A549 (cell line): Measurements from ENCODE around the gene TSPAN33. TPM values are rescaled to one million over a fixed set of nuclear protein-coding genes. Genes with fewer than 3 reads are reported as not detected.

Experiments used
- ATAC-seq, 2 experiments: fragments of 200-7000 bp in 1 of 2; fragments of >200 bp in 1 of 2; cut with Nextera tagmentation in 1 of 2; cut with Tn5 transposase in 1 of 2; 3 replicates each; pipeline versions ENCODE4 v1.8.0 to v1.9.1; 2018 to 2020; ENCODE audit warnings: mild to moderate bottlenecking in 1 of 2, moderate library complexity in 1 of 2
- CTCF ChIA-PET: fragments of 300-600 bp; sonication (Branson Sonifier 250); formaldehyde crosslinking; extraction: SDS; loops from one replicate; lab custom pipeline; 2021; ENCODE audit warnings: antibody characterized with exemption, inconsistent platforms; lab: Yijun Ruan, JAX
- POLR2A ChIA-PET: fragments of 350-600 bp; formaldehyde crosslinking; extraction: SDS; loops from one replicate; lab custom pipeline; 2021; ENCODE audit warnings: antibody characterized with exemption, inconsistent platforms; lab: Yijun Ruan, JAX
- DNase-seq, 2 experiments: peaks; one replicate each; pipeline versions ENCODE4 v3.0.0 to v3.0.0-alpha.2; 2011 to 2016; ENCODE audit warnings: low read depth in 1 of 2, low spot score in 1 of 2
- FAIRE-seq: peaks from 2 replicates; lab custom pipeline; 2011; peaks lifted over from hg19 to GRCh38; lab: Jason Lieb, UNC
- H3K27ac ChIP-seq, 2 experiments: fragments of >200 bp; sonication (Bioruptor Twin); formaldehyde crosslinking; 3 replicates each; pipeline ENCODE4 v1.5.1; 2016 to 2017
- H3K4me1 ChIP-seq: fragments of >200 bp; sonication (Bioruptor Twin); formaldehyde crosslinking; 3 replicates; pipeline ENCODE4 v1.6.1; 2016
- H3K4me2 ChIP-seq: fragments of >200 bp; sonication (Bioruptor Twin); formaldehyde crosslinking; 3 replicates; pipeline ENCODE4 v1.6.1; 2016
- H3K4me3 ChIP-seq: fragments of >200 bp; sonication (Bioruptor Twin); formaldehyde crosslinking; 3 replicates; pipeline ENCODE4 v1.5.1; 2016
- H3K9me3 ChIP-seq: fragments of >200 bp; sonication (Bioruptor Twin); formaldehyde crosslinking; 3 replicates; pipeline ENCODE4 v1.6.1; 2016
- CBX8 ChIP-seq: fragments of 200-600 bp; sonication (generic); IDR thresholded peaks from 2 replicates; pipeline ENCODE4 v1.6.1; 2016
- CTCF ChIP-seq: fragments of >200 bp; sonication (Bioruptor Twin); formaldehyde crosslinking; IDR thresholded peaks from 3 replicates; pipeline ENCODE4 v1.5.1; 2016
- ESRRA ChIP-seq: fragments of 150-350 bp; IDR thresholded peaks from 2 replicates; pipeline ENCODE4 v1.6.1; 2014; ENCODE audit warnings: mild to moderate bottlenecking, low read length, borderline replicate concordance
- FOXS1 ChIP-seq: fragments of 250-450 bp; sonication (Bioruptor Pico); IDR thresholded peaks from 2 replicates; pipeline ENCODE4 v1.5.0; 2020; ENCODE audit warnings: mild to moderate bottlenecking, moderate library complexity
- GATA3 ChIP-seq: IDR thresholded peaks from 2 replicates; pipeline ENCODE4 v1.6.1; 2012; ENCODE audit warnings: borderline replicate concordance
- HES2 ChIP-seq: fragments of >200 bp; sonication (Bioruptor Twin); formaldehyde crosslinking; IDR thresholded peaks from 2 replicates; pipeline ENCODE4 v1.6.1; 2016
- HOXB13 ChIP-seq: fragments of 250-450 bp; sonication (Bioruptor Pico); IDR thresholded peaks from 2 replicates; pipeline ENCODE4 v1.5.0; 2020; ENCODE audit warnings: low read depth, mild to moderate bottlenecking, moderate library complexity
- HOXB5 ChIP-seq: fragments of 250-450 bp; sonication (Bioruptor Pico); IDR thresholded peaks from 2 replicates; pipeline ENCODE4 v1.5.0; 2020; ENCODE audit warnings: mild to moderate bottlenecking, moderate library complexity
- MAX ChIP-seq: IDR thresholded peaks from 2 replicates; pipeline ENCODE4 v1.6.1; 2012
- RCOR1 ChIP-seq: fragments of 150-350 bp; IDR thresholded peaks from 2 replicates; pipeline ENCODE4 v1.6.1; 2014; ENCODE audit warnings: antibody characterized with exemption, low read length, low read depth
- RNF2 ChIP-seq: fragments of 200-600 bp; sonication (generic); IDR thresholded peaks from 2 replicates; pipeline ENCODE4 v1.6.1; 2016; ENCODE audit warnings: low read depth, mild to moderate bottlenecking, antibody characterized with exemption, moderate library complexity, borderline replicate concordance
- TP53 ChIP-seq: fragments of 250-450 bp; sonication (Bioruptor Pico); IDR thresholded peaks from 2 replicates; pipeline ENCODE4 v1.5.0; 2021; ENCODE audit warnings: mild to moderate bottlenecking, moderate library complexity
- USF2 ChIP-seq: fragments of 450-650 bp; IDR thresholded peaks from 2 replicates; pipeline ENCODE4 v1.6.1; 2014; ENCODE audit warnings: antibody characterized with exemption
- ZSCAN20 ChIP-seq: fragments of 250-450 bp; sonication (Bioruptor Pico); IDR thresholded peaks from 2 replicates; pipeline ENCODE4 v1.8.0; 2022; ENCODE audit warnings: mild to moderate bottlenecking, moderate library complexity
- WGBS: methylation state at CpG from one replicate; pipeline ENCODE4 v1.1.6; 2017; ENCODE audit errors: missing lambda C conversion rate; 5-methylcytosine and 5-hydroxymethylcytosine counted together
- polyA plus RNA-seq, 4 experiments: library from polyadenylated mRNA; depleted of rRNA in 3 of 4; stranded (reverse); fragments of >200 nt; fragmentation: RNase III in 1 of 4; extraction: RNeasy Plus Mini Kit Qiagen cat#74134 plus additional on column Dnase treatment in 1 of 4; gene quantifications; 2 replicates in 3 of 4; 3 replicates in 1 of 4; pipeline ENCODE4 v1.2.3, GENCODE V29; 2011 to 2017
- TF ChIP-seq, protein P1 (sequence below): IDR thresholded peaks from 2 replicates; pipeline ENCODE4 v1.6.1; 2012
- TF ChIP-seq, protein P2 (sequence below): fragments of 250-450 bp; sonication (Bioruptor Pico); IDR thresholded peaks from 2 replicates; pipeline ENCODE4 v1.5.0; 2021; ENCODE audit warnings: mild to moderate bottlenecking, moderate library complexity, borderline replicate concordance
- TF ChIP-seq, protein P3 (sequence below): fragments of >200 bp; sonication (Bioruptor Twin); formaldehyde crosslinking; IDR thresholded peaks from 3 replicates; pipeline ENCODE4 v1.6.1; 2016

The TSPAN33 gene
- polyA plus RNA-seq, 2 of the 4 experiments (the other 2 are of a cell fraction): 5.0 to 9.1 TPM

- no peak for DNase-seq
- WGBS: 44% methylated on average over 10 of the region's 10 CpGs
Measured at GRCh38 chr7:129143724-129144094, 798 bp upstream of the TSPAN33 start.

GRCh38 chr7:129144834-129145668, 544 bp downstream of the TSPAN33 start:
- CTCF ChIA-PET: interaction anchor here (1.0 to 5.2 kb wide), 5 partner anchors 11 to 585 kb away, joined by 3 to 37 read pairs (median 3); no protein-coding TSS in a partner anchor
- peak overlapping the region; percentile 100 for H3K4me2 ChIP-seq
- DNase-seq (no peak), ATAC-seq (peak; percentile 10 to 62; a peak in 2 of 6 replicates)
- no peaks in the 10 kb centered on the region for H3K9me3 ChIP-seq
- WGBS: 25% methylated on average over 15 of the region's 58 CpGs
- TF ChIP-seq, protein P1, sequence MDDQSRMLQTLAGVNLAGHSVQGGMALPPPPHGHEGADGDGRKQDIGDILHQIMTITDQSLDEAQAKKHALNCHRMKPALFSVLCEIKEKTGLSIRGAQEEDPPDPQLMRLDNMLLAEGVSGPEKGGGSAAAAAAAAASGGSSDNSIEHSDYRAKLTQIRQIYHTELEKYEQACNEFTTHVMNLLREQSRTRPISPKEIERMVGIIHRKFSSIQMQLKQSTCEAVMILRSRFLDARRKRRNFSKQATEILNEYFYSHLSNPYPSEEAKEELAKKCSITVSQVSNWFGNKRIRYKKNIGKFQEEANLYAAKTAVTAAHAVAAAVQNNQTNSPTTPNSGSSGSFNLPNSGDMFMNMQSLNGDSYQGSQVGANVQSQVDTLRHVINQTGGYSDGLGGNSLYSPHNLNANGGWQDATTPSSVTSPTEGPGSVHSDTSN: no peak
- peak; percentile 51 for TF ChIP-seq CTCF
- no peak for TF ChIP-seq FOXS1 (CRISPR knock-in tag)
- TF ChIP-seq, all 56 proteins: peak for 1
- no peak for FAIRE-seq
- peak overlapping the region; percentile 75 for H3K4me3 ChIP-seq
- H3K27ac ChIP-seq: peak overlapping the region; percentile 66 to 87
- POLR2A ChIA-PET: no interaction called here
- peaks cover 7% of the 10 kb centered on the region; the same call in 2 of the 3 replicates for H3K4me1 ChIP-seq

More at GRCh38 chr7:129143724-129144094, 798 bp upstream of the TSPAN33 start:
- H3K4me3 ChIP-seq: peak overlapping the region; percentile 75
- peak in 1 of 2 experiments; percentile 4; a peak in 1 of 6 replicates for ATAC-seq
- peak overlapping the region; percentile 100 for H3K4me2 ChIP-seq
- H3K27ac ChIP-seq: no peak overlapping the region
- no peaks in the 10 kb centered on the region for H3K9me3 ChIP-seq
- TF ChIP-seq RNF2 (0 out of 2 replicates have a peak, but pooled peaks have one; percentile 57), HOXB5 (CRISPR knock-in tag) (no peak), CBX8 (peak; percentile 73; the same call in 1 of the 2 replicates)
- H3K4me1 ChIP-seq: peaks cover 7% of the 10 kb centered on the region; the same call in 2 of the 3 replicates
- ChIA-PET POLR2A (no interaction called here), CTCF (interaction anchor here (0.7 to 5.2 kb wide), 3 partner anchors 19 to 586 kb away, joined by 3 to 37 read pairs (median 3); no protein-coding TSS in a partner anchor)
- no peak for FAIRE-seq

- Histone ChIP-seq H3K4me3 (no peak overlapping the region), H3K9me3 (no peaks in the 10 kb centered on the region), H3K4me2 (no peak overlapping the region), H3K27ac (no peak overlapping the region), H3K4me1 (peaks cover 7% of the 10 kb centered on the region; the same call in 2 of the 3 replicates)
- POLR2A ChIA-PET: no interaction called here
- CTCF ChIA-PET: interaction anchor here (1.1 to 5.2 kb wide), 4 partner anchors 10 to 72 kb away, joined by 3 to 37 read pairs (median 4); no protein-coding TSS in a partner anchor
- no peak for FAIRE-seq
- DNase-seq: no peak
- ATAC-seq: no peak
- WGBS: 62% methylated on average over 8 of the region's 8 CpGs
- TF ChIP-seq ZSCAN20: no peak
- TF ChIP-seq, all 56 proteins: peak for 0
Measured at GRCh38 chr7:129146237-129146979, 1.9 kb downstream of the TSPAN33 start.

DNA sequence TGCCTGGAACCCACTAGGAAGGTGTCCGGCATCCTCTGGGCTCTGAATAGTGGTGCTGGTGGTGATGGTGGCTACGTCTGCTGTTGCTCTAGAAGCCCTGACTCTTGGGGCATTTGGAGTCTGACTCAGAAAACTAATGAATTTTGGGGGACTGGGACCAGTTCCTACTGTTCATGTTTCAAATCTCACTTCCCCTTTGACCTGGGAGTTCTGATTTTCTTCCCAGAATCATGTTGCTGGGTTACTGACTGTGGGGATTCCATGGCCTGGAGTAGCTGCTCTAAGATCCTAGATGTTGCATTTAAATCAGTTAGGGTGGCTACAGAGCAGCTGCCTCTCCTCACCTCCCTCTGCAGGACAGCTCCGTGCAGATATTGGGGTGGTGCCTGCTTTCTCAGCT, 3.2 kb downstream of the TSPAN33 start:
- DNase-seq: no peak
- Histone ChIP-seq H3K27ac (no peak overlapping the region), H3K9me3 (no peaks in the 10 kb centered on the region), H3K4me3 (no peak overlapping the region), H3K4me2 (no peak overlapping the region), H3K4me1 (peaks cover 7% of the 10 kb centered on the region; the same call in 2 of the 3 replicates)
- ChIA-PET POLR2A (no interaction called here), CTCF (interaction anchor here (1.3 to 5.2 kb wide), 4 partner anchors 10 to 15 kb away, joined by 3 to 37 read pairs (median 4); no protein-coding TSS in a partner anchor)
- FAIRE-seq: no peak
- ATAC-seq: no peak
- WGBS: 53% methylated on average over 3 of the region's 3 CpGs
- TF ChIP-seq, protein P2, sequence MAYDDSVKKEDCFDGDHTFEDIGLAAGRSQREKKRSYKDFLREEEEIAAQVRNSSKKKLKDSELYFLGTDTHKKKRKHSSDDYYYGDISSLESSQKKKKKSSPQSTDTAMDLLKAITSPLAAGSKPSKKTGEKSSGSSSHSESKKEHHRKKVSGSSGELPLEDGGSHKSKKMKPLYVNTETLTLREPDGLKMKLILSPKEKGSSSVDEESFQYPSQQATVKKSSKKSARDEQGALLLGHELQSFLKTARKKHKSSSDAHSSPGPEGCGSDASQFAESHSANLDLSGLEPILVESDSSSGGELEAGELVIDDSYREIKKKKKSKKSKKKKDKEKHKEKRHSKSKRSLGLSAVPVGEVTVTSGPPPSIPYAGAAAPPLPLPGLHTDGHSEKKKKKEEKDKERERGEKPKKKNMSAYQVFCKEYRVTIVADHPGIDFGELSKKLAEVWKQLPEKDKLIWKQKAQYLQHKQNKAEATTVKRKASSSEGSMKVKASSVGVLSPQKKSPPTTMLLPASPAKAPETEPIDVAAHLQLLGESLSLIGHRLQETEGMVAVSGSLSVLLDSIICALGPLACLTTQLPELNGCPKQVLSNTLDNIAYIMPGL (CRISPR knock-in tag): no peak
- no peak for TF ChIP-seq HES2
- no peak for TF ChIP-seq CBX8
- TF ChIP-seq TP53: no peak
- no peak for TF ChIP-seq RCOR1
- TF ChIP-seq USF2: no peak
- TF ChIP-seq ZSCAN20: no peak
- TF ChIP-seq GATA3: no peak
- TF ChIP-seq ESRRA: no peak
- no peak for TF ChIP-seq MAX
- TF ChIP-seq, protein P3, sequence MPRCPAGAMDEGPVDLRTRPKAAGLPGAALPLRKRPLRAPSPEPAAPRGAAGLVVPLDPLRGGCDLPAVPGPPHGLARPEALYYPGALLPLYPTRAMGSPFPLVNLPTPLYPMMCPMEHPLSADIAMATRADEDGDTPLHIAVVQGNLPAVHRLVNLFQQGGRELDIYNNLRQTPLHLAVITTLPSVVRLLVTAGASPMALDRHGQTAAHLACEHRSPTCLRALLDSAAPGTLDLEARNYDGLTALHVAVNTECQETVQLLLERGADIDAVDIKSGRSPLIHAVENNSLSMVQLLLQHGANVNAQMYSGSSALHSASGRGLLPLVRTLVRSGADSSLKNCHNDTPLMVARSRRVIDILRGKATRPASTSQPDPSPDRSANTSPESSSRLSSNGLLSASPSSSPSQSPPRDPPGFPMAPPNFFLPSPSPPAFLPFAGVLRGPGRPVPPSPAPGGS: no peak
- no peak for TF ChIP-seq FOXS1 (CRISPR knock-in tag)
- no peak for TF ChIP-seq HOXB13 (CRISPR knock-in tag)
